Pulmonary artery endothelial cell (primary cell): Measurements from ENCODE around the gene HCN4. TPM values are rescaled to one million over a fixed set of nuclear protein-coding genes. Genes with fewer than 3 reads are reported as not detected.
"Not testable (repeated sequence)": the region's sequence is repeated elsewhere in the genome, so short reads cannot be mapped to it uniquely, and the experiment has no call there.

ENCODE experiments used
- DNase-seq: peaks from one replicate; pipeline ENCODE4 v3.0.0-alpha.2; 2011; ENCODE audit warnings: low read depth, low spot score
- total RNA-seq: library from RNA; depleted of rRNA; stranded (reverse); fragments of >200 nt; gene quantifications from 2 replicates; pipeline ENCODE4 v1.2.3, GENCODE V29; 2014

The HCN4 gene
- not detected in 2 replicates for total RNA-seq

DNA sequence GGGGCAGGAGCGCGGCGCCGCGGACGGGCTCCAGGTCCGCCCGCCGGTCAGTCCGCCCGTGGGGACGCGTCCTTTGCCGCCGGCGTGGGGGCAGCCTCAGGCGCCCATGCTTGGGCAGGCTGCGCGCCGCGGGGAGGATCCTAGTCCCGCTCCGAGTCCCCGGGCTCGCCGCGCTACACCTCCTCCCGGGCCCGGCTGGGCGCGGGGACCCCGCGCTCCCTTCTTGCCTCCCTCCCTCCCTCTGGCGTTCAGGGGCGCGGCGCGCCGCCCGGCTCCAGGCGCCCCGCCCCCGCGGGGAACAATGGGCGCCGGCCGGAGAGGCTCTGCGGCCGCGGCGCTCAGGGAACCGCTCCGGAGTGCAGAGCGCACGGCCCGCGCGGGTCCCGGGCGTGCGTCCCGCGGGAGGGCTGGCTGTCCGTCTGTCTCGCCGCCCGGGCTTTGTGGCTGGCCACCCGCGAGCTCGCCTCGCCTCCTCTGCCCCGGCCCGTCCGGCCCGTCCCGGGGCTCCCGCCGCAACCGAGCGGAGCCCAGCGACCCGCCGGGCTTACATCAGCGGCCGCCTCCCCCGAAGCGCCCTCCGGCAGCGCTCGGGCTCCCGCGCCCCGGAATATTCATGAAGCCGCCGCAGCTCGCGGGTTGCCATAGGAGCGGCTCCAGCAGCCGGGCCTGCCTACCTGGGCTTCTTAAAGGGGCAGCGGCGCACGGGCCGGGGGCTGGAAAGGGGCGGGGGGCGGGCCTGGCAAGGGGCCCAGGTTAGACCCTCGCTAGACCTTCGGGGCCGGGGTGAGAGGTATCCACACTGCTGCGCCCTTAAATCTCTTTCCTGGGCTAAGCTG, at the start of gene HCN4:
Gene HCN4, minus strand, starts transcription at position 658 of the 836 bp plus-strand sequence. CDS start 688 bp downstream, outside the sequence.
- DNase-seq, result no peak

DNA sequence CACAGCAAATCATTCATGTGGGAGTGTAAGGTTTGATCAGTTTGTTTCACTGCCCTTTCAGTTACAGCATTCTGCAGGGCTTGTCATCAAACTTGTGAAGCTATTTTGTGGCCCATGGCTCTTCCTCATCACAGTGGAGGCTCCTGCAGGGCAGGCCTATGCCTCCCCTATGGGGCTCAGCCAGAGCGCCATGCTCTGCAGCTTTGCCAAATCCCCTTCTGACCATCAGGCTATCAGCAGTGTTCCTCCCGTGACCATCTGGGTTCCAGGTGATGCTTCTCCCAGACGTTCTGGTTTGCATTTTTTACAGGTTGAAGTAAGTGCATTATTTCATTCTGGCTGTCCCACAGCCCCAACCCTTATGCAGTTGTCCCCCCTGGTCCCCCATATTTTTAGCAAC, 46.1 kb upstream of the HCN4 start:
- no peak for DNase-seq

DNA sequence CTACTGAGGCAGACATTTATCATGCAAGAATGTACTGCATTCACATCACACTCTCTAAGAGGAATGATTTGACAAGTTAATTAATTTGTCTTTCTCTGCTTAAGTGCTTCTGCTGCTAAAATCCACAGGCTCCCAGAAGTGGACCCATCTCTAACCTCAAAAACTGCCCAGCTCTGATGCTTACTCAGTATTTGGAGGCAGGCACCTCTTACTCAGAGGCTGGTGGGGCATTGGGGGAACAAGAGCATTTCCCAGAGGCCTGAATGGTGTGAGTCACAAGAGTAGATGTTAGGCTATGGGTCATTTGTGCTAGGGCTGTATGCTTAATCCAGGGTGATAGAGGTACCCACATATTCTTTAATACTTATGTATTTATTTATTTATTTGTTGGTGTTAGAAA, 34.4 kb upstream of the HCN4 start:
- DNase-seq, result no peak

DNA sequence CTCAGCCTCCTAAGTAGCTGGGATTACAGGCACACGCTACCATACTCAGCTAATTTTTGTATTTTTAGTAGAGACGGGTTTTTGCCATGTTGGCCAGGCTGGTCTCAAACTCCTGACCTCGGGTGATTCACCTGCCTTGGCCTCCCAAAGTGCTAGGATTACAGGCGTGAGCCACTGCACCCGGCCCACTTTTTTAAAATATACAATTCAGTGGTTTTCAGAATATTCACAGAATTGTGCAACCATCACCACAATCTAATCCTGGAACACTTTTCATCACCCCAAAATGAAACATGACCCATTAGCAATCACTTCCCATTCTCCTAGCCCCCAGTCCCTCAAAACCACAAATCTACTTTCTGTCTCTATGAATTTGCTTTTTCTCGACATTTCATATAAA, 31.5 kb upstream of the HCN4 start:
- not testable (repeated sequence) for DNase-seq

DNA sequence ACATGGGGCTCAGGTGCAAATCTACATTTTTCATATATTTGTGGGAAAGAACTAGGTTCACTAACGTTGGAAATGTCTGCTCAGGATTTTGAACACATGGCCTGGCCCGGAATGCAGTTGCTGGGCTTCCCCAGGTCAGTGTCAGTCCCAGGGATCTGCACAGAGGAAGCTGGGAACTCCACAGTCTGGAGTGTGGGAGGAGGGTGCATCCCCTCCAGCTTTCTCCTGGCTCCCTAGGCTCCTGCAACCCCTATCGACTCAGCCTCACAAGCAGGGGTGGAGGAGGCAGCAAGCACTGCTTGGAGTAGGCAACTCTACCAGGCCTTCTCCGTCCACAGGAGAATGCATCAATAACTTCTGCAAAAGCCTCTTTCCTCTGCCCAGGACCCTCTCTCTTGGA, 30.1 kb upstream of the HCN4 start:
- no peak for DNase-seq

DNA sequence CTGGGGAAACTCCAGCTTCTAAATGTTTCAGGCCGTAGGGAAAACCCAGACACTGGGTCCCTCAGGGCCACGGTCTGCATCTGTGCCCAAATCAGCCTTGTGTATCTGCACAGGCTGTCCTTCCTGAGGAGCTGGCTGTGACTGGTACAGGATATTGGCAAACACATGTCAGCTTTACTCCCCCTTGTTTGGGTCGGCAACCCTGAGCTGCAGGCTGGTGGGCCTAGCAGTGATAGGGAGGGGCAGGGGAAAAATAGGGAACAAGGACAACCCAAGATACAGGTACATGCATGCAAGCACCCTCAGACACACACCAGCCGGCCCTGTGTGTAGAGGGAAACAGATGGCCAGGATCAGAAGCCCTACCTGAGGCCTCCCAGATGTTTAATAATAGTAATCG, 28.7 kb upstream of the HCN4 start:
- no peak for DNase-seq

DNA sequence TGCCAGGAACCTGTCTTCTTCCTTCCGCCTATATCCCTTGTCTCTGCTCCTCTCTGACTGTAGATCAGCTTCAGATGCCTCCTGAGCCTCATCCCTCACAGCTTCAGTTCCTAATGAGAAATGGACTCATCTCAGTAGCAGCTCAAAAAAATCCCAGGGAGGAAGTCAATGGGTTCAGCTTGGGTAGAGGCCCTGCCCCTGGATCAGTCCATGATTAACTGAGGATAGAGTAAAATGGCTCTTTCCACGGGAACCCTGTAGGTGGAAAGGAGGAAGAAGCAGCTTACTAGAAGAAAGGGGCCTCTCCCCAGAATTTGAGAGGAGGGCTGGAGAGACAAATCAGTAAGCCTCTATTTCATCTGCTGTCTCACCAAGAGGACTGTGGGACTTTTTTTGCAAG, 26.9 kb upstream of the HCN4 start:
- no peak for DNase-seq

DNA sequence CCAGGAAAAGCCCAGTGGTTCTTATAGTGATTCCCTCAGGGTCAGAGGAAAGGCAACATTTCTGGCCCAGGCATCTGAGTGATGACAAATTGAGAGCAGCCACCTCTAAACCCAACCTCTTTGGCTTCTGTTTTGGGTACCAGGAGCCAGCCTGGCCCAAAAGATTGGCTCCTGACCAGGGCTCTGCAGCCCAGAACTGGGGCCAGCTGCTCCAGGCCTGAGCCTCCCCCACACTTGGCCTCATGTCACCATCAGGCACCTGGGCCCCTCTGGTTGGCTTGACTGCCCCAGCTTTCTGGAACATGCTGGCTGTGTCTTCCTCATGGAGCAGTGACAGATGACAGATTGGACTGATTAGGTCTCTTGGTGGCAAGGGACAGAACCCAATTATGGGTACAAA, 26.0 kb upstream of the HCN4 start:
- DNase-seq, result no peak

DNA sequence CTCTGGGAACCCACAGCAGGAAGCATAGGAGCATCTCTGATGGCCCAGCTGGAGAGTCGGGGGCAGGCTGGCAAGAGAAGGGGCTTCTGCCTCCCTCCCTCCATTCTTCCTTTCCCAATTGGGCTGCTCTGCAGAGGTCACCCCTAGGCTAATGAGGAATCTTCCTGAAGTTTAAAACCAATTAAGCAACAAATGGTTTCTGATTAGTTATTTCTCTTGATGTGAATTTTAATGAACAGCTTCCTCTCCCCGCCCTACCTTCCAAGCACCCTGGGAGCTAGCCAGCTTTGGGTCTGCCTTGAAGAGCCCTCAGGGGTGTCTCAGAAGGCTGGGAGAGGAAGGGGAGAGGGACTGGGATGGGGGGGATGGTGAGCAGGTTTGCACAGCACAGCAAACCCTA, 24.6 kb upstream of the HCN4 start:
- DNase-seq, result no peak

DNA sequence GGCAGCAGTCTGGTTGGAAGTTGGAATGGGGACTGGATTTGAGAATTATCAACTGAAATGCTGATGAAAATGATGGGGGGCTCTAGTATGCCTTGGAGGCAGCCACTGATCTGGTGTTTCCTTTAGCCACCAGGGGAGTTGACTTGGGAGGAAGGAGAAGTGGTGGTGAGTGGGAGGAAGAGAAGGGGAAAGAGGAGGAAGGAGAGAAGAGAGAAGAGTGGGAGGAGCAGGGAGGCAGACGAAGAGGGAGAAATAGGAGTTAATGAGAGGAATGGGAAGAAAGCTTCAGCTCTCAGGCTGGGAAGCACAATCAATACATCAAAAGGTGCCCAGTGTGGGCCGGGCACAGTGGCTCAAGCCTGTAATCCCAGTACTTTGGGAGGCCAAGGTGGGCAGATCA, 23.3 kb upstream of the HCN4 start:
- no peak for DNase-seq

DNA sequence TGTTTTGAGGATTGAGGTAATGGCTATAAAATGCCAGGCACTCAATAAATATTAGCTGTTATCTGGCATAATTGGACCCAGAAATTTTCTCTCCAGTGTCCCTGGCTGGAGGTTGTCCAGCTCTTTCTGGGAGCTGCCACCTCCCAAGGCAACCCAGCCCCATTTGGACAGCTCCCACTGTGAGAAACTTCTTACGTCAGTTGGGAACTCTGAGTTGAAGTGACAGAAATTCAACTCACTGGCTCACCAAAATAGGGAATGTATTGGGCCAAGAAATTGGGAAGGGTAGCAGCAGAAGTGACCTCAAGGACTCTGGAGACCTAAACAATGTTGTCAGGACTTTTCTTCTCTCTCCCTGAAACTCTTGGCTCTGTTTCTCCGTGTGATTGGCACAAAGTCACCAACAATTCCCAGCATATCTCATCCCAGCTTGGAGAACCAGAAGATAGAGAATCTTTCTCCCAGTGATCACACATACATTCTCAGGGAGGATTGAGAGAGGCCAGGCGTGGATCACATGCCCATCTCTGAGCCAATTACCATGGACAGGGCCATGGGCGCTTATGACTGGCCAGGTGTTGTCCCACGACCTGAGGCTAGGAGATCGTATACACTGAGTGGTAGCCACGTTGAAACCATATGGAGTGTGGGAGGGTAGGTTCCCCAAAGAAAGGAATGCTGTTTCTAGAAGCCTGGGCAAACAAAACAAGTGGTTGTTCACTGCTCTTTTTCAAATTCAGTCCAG, 22.5 kb upstream of the HCN4 start:
- no peak for DNase-seq

DNA sequence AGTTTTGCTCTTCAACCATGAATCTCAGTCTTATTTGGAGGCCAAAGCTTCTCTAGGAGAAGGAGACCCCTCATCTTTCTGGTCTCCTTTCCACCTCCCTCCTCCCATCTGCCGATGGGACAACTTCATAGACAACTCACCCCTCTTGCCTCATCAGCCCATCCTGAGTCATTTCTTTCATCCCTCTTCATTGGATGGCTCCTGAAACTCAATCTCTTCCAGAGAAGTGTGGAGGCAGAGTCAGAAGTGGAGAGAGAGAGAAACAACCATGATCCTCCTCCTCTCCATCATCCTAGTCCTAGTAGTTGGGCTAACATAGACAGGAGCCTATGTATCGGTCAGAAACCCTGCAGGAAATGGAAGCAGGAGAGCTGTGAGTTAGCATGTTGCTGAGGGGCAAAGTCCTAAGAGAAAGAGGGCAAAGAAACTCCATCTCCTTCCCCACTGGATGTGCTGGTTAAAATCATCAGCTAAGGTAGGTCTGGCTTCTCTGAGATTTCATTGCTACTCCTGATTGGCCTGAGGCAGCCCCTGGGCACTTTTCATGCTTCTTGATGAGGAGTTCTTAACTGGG, 21.3 kb upstream of the HCN4 start:
- DNase-seq, result no peak

DNA sequence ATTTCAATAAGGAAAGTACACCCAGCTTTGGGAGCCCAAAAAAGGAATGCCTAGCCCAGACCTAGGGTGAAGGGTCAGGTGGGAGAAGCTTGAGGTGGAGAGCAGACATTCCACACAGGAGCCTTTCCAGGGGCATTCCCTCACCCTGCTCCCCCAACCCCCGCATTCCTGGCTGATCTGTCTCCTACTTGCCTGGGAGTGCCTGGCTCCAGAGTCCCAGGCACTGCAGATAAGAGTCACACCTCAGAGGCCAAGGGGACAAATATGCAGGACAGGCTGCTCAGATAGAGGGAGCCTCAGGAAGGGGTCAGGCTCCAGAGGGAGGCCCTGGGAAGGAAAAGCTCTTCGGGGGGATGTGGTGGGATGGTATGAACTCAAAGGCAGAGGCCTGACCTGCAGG, 20.8 kb upstream of the HCN4 start:
- DNase-seq, result no peak

DNA sequence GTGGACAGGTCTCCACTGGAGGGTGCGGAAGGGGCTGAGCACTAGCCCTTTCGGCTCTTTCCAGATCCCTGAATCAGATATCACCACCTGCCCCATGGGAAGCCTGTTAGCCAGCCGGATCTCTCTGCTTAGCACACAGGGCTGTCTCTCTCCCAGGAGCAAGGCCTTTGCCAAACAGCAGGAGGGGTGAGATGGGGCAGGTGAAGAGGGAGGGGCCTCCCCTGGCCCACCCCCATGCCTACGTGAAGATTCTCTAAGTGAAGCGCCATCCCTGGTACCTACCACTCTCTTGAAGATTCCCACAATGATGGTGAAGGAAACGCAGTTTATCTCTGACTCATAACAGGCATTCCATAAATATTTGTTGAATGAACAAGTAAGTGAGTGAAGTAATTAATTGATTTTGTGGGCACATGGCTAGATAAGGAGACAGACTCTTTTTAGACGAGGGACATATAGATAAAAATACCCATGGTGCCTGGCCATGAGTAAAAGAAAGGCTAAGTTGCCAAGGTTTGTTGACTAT, 19.6 kb upstream of the HCN4 start:
- DNase-seq, result no peak

DNA sequence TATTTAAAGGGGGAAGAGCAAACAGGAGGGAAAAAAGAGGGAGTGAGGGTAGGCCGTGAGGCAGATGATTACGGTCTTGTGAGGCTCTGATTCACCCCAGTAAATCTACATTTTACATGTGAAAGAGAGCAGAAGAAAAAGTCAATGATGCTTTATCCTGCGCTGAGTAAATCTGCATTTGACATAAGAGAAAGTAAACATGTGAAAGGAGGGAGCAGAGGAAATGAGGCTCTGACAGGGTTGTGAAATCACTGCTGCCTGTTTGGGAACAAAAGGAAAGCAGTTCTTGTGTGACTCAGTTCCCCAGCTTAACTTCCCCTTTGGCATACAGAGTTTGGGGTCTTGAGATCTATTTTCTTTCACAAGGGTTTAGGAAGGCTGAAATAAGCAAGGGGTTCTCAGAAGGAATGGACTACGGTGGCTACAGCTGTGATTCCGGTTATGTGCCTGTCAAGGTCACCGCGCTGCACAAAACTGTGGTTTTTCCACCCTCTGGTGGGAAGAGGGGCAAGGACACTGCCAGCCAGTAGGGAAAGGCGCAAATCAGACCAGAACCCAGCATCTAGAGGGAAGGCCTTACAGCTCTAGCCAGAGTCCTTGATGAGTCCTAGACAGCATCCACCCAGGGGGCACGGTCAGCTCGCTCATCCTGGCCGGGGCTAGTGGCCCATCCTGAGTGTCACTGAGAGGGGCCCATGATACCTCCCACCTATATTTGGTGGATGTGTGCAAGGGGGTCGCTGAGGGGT, 18.9 kb upstream of the HCN4 start:
- DNase-seq, result no peak

DNA sequence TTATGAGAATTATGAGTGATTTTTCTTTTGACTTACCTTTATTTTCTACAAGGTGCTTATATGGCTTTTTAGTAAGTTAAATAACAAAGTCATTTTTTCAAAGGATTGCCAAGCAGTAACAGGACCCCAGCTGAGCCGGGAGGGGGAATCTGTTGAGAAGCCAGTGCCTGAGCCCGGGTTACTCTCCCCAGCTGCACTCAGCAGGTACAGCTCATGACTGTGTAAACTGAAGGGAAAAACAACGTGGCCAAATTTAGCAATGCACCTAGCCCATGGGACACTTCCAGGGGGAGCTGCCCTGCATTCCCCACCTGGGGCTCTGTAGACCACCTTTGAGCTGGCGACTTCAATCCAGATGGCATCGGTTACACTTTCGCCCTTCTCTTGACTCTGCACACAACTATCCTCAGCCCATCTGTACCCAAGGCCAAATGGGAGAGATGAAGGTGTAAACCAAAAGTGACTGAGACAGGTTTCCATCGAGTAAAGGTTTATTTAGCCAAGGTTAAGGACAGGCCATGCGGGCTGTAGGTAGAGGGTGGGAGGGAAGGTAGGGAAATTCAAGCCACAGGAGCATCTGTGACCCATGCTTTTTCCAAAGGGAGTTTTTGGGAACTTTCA, 18.2 kb upstream of the HCN4 start:
- DNase-seq, result no peak

DNA sequence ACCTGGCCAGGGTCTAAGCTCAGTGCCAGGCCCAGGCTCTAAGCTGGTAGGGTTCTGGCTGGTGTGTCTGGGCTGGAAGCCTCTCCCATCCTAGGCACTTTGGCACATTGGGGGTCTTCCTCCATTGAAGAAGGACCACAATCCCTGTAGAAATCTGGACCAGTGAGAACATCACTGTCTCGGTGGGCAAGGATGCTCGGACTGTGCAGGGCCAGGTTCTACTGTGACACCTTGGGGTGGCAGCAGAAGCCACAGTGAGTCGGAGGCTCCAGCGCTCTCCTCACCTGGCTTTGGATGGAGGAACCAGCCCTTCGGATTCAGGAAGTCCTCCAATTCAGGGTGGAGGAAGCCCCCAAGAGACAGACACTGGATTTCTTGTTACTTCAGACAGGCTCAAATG, 17.5 kb upstream of the HCN4 start:
- DNase-seq, result no peak

DNA sequence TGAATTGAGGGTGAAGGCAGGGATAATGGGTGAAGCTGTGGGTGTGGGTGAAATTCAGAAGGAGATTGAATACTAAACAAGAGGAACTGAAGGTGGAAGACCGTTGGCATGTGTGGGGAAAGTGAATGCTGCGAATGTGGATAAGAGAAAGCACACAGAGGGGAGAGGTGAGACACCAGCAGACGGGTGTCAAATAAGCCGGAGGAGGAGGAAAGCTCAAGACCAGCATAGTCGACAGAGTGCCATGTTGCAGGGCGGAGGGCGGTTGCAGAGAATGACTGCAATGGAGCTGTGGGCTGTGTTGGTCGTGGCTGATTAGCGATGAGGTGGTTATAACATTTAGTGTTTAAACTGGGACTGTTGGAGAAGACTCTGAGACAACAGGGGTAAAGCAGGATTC, 16.4 kb upstream of the HCN4 start:
- DNase-seq, result no peak

DNA sequence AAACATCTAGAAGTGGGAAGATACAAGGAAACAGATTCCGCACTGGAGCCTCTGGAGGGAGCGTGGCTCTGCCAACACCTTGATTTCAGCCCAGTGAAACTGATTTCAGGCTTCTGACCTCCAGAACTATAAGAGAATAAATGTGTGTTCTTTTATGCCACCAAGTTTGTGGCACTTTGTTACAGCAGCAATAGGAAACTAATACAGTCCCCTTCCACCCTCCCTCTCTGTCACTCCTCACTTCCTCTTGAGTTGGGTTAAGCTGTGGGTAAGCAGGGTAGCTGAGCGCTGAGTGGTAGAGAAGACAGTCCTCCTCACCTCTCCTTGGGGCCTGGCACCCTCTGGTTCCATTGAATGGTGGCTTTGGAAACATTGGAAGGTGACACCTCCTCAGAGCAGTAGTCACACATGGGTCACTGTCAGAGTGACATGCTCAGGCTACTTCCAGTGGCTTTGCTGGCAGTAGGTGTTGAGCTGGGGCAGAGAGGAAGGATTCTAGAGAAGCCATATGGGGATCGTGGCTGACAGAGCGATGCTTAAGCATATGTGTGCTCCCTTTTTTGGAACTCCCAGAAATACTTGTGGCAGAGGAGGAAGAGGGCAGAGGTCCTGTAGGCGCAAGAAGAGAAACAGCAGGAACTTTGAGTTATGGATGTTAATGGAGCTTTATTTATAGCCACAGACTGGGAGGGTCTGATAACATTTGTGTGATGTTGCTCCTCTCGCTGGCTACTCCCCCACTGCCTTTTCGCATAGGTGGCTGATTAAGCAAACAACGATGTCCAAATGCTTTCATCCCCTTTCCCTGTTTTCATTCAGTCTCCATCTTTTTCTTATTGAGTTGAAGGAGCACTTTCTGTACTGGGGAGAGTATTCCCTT, 14.8 kb upstream of the HCN4 start:
- no peak for DNase-seq

DNA sequence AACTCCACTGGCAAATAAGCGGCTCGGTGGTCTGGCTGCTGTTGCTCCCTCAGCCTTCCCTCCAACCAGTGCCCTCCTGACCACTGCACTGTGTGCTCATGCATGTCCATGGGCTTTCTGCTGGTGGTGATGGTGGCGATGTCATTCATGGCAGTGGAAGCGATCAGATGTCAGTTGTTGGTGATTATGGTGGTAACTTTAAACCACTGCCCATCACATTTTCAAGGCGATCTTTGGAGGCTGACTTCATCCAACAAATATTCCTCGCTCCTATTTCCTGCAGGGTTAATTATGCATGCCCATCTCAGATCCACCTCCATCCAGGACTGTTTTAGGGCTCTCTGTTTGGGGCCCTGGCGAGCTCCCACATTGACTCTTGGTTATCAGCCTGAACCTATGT, 13.4 kb upstream of the HCN4 start:
- no peak for DNase-seq
